GM13977 (cell line): ENCODE results near the gene ADM2.

Source experiments
- DNase-seq: peaks from one replicate; pipeline ENCODE4 v3.0.0; 2012; ENCODE audit warnings: low spot score
- in situ Hi-C: fragments of 300-500 bp; cut with MboI; formaldehyde crosslinking; loops from one replicate; pipeline ENCODE4 v1.12.0; 2022; ENCODE audit warnings: low sequenced_read_pairs, low pct_unique_long_range_greater_than_20kb, mixed read lengths, inconsistent platforms; ENCODE audit not compliant: unreplicated experiment
- TF ChIP-seq, protein P1 (sequence below): IDR thresholded peaks from 2 replicates; pipeline ENCODE4 v1.5.1; 2012; ENCODE audit warnings: mild to moderate bottlenecking, control low read depth; ENCODE audit not compliant: insufficient read depth; ENCODE audit errors: extremely low read depth, missing control alignments

Gene ADM2

DNA sequence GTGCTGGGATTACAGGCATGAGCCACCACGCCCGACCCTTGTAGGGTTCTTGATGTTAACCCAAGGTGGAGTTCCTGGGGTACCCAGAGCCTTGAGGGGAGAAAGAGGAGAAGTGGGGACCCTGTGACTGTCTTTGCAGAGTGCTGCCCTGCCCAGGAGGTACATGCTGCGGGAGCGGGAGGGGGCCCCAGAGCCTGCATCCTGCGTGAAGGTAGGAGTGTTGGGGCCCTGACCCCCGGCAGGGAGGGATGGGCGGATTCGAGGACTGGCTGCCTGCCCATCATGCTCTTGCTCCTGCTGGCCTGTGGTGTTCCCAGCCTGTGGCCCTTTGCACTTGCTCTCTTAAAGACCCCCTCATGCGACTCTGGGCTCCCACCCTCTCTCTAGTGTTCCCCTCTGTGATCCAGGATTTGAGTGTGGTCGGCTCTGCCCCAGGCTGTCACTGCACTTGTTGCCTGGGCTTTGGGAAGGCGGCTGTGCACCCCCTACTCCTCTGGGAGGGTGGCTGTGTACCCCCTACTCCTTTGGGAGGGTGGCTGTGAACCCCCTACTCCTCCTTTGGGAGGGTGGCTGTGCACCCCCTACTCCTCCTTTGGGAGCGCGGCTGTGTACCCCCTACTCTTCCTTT is 39.6 kb downstream of the ADM2 start:
- in situ Hi-C loops, result no loop called here
- DNase-seq, result no peak
- TF ChIP-seq, protein P1, sequence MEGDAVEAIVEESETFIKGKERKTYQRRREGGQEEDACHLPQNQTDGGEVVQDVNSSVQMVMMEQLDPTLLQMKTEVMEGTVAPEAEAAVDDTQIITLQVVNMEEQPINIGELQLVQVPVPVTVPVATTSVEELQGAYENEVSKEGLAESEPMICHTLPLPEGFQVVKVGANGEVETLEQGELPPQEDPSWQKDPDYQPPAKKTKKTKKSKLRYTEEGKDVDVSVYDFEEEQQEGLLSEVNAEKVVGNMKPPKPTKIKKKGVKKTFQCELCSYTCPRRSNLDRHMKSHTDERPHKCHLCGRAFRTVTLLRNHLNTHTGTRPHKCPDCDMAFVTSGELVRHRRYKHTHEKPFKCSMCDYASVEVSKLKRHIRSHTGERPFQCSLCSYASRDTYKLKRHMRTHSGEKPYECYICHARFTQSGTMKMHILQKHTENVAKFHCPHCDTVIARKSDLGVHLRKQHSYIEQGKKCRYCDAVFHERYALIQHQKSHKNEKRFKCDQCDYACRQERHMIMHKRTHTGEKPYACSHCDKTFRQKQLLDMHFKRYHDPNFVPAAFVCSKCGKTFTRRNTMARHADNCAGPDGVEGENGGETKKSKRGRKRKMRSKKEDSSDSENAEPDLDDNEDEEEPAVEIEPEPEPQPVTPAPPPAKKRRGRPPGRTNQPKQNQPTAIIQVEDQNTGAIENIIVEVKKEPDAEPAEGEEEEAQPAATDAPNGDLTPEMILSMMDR, result no peak

DNA sequence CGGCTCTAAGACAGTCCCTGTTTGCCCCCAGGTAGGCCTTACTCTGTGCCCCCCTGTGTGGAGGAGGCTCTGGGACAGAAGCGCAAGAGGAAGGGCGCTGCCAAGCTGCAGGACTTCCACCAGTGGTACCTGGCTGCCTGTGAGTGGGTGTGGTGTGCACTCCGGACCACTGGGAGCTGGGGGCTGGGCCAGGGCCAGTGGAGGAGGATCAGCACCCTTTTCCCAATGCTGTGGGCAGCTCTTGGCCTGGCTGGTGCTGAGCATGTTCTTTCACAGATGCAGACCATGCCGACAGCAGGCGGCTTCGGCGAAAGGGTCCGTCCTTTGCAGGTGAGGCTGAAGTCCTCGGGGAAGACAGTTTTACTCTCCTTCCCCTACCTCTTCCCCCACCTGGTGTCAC is 40.4 kb downstream of the ADM2 start:
- TF ChIP-seq, protein P1, result no peak
- in situ Hi-C loops, result no loop called here
- no peak for DNase-seq

DNA sequence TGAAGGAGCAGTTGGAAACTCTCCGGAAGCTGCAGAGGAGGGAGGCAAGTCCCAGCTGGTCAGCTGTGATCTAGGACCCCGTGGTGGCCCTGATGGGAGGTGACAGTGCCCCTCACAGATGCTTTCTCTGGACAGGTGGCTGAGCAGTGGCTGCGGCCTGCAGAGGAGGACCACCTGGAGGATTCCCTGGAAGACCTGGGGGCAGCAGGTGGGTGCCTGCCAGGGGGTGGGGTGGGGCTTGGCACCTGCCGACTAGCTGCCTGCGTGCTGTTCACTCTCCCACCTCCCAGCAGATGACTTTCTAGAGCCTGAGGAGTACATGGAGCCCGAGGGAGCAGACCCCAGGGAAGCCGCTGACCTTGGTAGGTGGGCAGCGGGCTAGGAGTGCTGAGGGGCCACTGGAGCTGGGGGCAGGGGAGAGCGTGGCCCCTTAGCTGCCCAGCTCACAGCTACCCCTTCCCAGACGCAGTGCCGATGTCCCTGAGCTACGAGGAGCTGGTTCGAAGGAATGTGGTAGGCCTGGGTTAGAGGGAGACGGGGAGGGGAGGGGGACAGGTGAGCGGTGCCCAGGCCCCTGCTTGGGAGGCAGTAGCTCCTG is 41.0 kb downstream of the ADM2 start:
- TF ChIP-seq, protein P1, result no peak
- in situ Hi-C loops, result no loop called here
- DNase-seq, result no peak

DNA sequence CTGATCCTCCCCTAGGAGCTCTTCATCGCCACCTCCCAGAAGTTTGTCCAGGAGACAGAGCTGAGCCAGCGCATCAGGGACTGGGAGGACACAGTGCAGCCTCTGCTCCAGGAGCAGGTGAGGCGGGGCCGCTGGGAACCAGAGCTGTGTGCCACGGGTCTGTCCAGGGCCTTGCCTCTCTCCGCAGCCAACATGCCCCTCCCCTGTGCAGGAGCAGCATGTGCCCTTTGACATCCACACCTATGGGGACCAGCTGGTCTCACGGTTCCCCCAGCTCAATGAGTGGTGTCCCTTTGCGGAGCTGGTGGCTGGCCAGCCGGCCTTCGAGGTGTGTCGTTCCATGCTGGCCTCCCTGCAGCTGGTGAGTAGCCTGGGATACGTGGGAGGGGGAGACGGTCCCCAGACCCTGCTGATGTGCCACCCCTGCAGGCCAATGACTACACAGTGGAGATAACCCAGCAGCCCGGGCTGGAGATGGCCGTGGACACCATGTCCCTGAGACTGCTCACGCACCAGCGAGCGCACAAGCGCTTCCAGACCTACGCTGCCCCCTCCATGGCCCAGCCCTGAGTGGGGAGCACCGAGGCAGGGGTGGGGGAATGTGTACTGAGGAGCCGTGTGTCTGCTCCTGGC is 41.6 kb downstream of the ADM2 start:
- no peak for DNase-seq
- TF ChIP-seq, protein P1, result no peak
- in situ Hi-C loops, result no loop called here

DNA sequence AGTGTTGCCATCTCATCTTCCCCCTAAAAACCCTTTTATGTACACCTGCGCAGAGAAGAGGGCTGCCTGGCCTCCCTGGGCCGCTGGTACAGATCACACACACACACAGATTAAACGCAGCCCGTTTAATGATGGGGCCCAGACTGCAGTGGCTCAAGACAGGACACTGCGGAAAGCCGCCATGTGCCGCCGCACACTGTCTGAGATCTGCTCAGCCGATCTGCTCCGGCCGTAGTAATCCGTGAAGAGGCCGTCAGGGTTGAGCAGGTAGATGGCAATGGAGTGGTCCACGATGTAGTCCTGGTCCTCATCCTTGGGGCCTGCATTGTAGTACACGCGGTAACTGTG is 42.1 kb downstream of the ADM2 start:
- TF ChIP-seq, protein P1, result no peak
- in situ Hi-C loops, result no loop called here
- DNase-seq, result no peak

DNA sequence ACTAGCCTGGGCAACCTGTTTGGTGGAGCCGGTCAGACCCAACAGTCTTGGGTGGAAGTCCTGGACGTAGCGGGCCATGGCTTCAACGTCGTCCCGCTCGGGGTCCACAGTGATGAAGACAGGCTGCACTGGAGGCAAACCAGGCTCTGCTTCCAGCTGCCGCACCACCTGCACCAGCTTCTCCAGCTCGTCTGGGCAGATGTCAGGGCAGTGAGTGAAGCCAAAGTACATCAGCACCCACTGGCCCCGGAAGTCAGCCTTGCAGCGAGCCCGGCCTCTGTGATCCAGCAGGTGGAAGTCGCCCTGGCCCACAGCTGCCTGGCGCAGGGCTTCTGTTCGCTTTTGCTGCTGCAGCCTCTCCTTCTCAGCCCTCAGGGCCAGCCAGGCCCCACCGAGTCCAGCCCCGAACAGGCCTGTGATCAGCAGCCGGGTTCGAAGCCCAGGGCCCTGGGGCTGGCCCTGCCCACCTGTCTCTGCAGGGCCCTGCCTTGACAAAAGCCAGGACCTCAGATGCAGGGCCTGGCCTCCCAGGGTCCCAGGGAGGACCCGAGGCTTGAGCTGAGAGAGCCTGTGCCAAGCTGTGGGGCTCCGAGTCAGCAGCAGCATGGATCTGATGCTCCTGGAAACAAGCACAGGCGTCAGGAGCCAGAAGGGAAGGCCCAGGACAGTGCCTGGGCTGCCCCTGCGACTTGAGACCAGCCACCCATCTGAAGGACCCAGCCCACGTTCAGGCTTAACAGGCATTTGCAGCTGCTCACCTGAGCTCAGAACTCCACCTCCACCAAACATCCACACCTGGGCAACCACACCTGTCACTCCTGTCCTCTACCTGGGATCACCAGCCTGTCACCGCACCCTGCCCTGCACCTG is 42.7 kb downstream of the ADM2 start:
- TF ChIP-seq, protein P1, result no peak
- in situ Hi-C loops, result no loop called here
- DNase-seq, result no peak
